GM10248 (cell line): ENCODE results near the gene APOB.

Experiments used
- CTCF ChIA-PET: fragments of 300-600 bp; sonication (Branson Sonifier 250); formaldehyde crosslinking; extraction: SDS; loops from one replicate; lab custom pipeline; 2021; ENCODE audit warnings: antibody characterized with exemption; lab: Yijun Ruan, JAX
- POLR2A ChIA-PET: fragments of 350-650 bp; sonication (Branson Sonifier 250); formaldehyde crosslinking; extraction: SDS; loops from one replicate; lab custom pipeline; 2020; ENCODE audit warnings: antibody characterized with exemption; lab: Yijun Ruan, JAX
- DNase-seq: peaks from one replicate; pipeline ENCODE4 v3.0.0; 2012; ENCODE audit errors: extremely low spot score
- CTCF ChIP-seq: IDR thresholded peaks from 2 replicates; pipeline ENCODE4 v1.5.1; 2012; ENCODE audit warnings: mild to moderate bottlenecking, low read depth; ENCODE audit errors: extremely low read depth, missing control alignments, control extremely low read depth

APOB gene

GRCh38 chr2:21004181-21004572 lies 39.7 kb downstream of the APOB start:
- ChIA-PET POLR2A (no interaction called here), CTCF (no interaction called here)
- DNase-seq, result no peak
- no peak for TF ChIP-seq CTCF

- POLR2A ChIA-PET, result no interaction called here
Observed at GRCh38 chr2:21003572-21004180, 40.2 kb downstream of the APOB start.

GRCh38 chr2:21002814-21003192 lies 41.1 kb downstream of the APOB start:
- ChIA-PET CTCF (interaction anchor here (1.1 kb wide), 1 partner anchor 9 kb away, joined by 4 read pairs; no protein-coding TSS in a partner anchor), POLR2A (no interaction called here)
- no peak for DNase-seq
- no peak for TF ChIP-seq CTCF

More at GRCh38 chr2:21003572-21004180, 40.2 kb downstream of the APOB start:
- DNase-seq, result no peak
- CTCF ChIA-PET, result no interaction called here
- no peak for TF ChIP-seq CTCF

GRCh38 chr2:21001988-21002813 lies 41.7 kb downstream of the APOB start:
- no peak for DNase-seq
- ChIA-PET CTCF (interaction anchor here (1.1 kb wide), 1 partner anchor 9 kb away, joined by 4 read pairs; no protein-coding TSS in a partner anchor), POLR2A (no interaction called here)
- TF ChIP-seq CTCF, result no peak

- ChIA-PET POLR2A (no interaction called here), CTCF (interaction anchor here (1.1 kb wide), 1 partner anchor 10 kb away, joined by 4 read pairs; no protein-coding TSS in a partner anchor)
- DNase-seq, result no peak
- TF ChIP-seq CTCF, result no peak
Observed at GRCh38 chr2:21001225-21001946, 42.5 kb downstream of the APOB start.
